HCT116 (cell line): ENCODE results near the gene PGD. TPM values are rescaled to one million over a fixed set of nuclear protein-coding genes. Genes with fewer than 3 reads are reported as not detected.

Experiments
- ATAC-seq: fragments of 200-7000 bp; cut with Tn5 transposase; 2 replicates; pipeline ENCODE4 v1.9.1; 2020; ENCODE audit warnings: mild to moderate bottlenecking, moderate library complexity
- BruUV-seq: library from RNA; stranded (reverse); fragments of 400-500 nt; replicated peaks from 2 replicates; lab custom pipeline; 2021; lab: Mats Ljungman, UMichigan
- CTCF ChIA-PET: fragments of 300-600 bp; sonication (Branson Sonifier 250); formaldehyde crosslinking; loops from one replicate; lab custom pipeline; 2021; ENCODE audit warnings: antibody characterized with exemption; lab: Charles Lee
- POLR2A ChIA-PET: fragments of 300-600, 350-600 bp; sonication (Branson Sonifier 250); formaldehyde crosslinking; loops from one replicate; lab custom pipeline; 2021; ENCODE audit warnings: antibody characterized with exemption; lab: Charles Lee
- RAD21 ChIA-PET, 2 experiments: fragments of 300-600 bp; sonication (Branson Sonifier 250); formaldehyde crosslinking; loops; one replicate each; lab custom pipeline; 2023; ENCODE audit warnings: low total read pairs in 2 of 2; ENCODE audit not compliant: uncharacterized antibody in 2 of 2, unreplicated experiment in 2 of 2, low non-redundant PET in 1 of 2; lab: Charles Lee
- DNase-seq: peaks from one replicate; pipeline ENCODE4 v3.0.0-alpha.2; 2010; ENCODE audit warnings: low read depth, low spot score
- H2AFZ ChIP-seq: fragments of 200-600 bp; shearing (Covaris generic), sonication (generic); 2 replicates; pipeline ENCODE4 v1.6.1; 2017; ENCODE audit warnings: low read depth, mixed run types, mixed read lengths, antibody characterized with exemption, low read length; ENCODE audit not compliant: poor library complexity, severe bottlenecking
- H3K27ac ChIP-seq: 2 replicates; pipeline ENCODE4 v1.5.1; 2012; ENCODE audit warnings: low read depth, low read length
- H3K27me3 ChIP-seq: fragments of 200-600 bp; sonication (generic); 2 replicates; pipeline ENCODE4 v1.6.1; 2016; ENCODE audit warnings: mixed run types, low read length, mixed read lengths; ENCODE audit not compliant: insufficient read depth
- H3K36me3 ChIP-seq, 2 experiments: fragments of 200-500 bp in 1 of 2; fragments of 200-600 bp in 1 of 2; sonication (Bioruptor generic) in 1 of 2; sonication (generic) in 1 of 2; 2 replicates each; pipeline versions ENCODE4 v1.5.1 to v1.6.1; 2014 to 2016; ENCODE audit warnings: low read length in 2 of 2, inconsistent platforms in 1 of 2, mixed read lengths in 1 of 2, mixed run types in 1 of 2; ENCODE audit not compliant: insufficient read depth in 2 of 2, control insufficient read depth in 1 of 2
- H3K4me1 ChIP-seq, 2 experiments: fragments of 200-600 bp in 1 of 2; sonication (generic) in 1 of 2; 2 replicates each; pipeline versions ENCODE4 v1.5.1 to v1.6.1; 2012 to 2017; ENCODE audit warnings: low read length in 2 of 2, inconsistent platforms in 1 of 2, mild to moderate bottlenecking in 1 of 2, mixed read lengths in 1 of 2, mixed run types in 1 of 2, moderate library complexity in 1 of 2; ENCODE audit not compliant: insufficient read depth in 2 of 2, control insufficient read depth in 1 of 2
- H3K4me2 ChIP-seq: fragments of 200-600 bp; sonication (generic); 2 replicates; pipeline ENCODE4 v1.6.1; 2017; ENCODE audit warnings: mixed run types, low read length, mixed read lengths
- H3K4me3 ChIP-seq, 2 experiments: fragments of 200-600 bp in 1 of 2; sonication (generic) in 1 of 2; replicated peaks in 1 of 2; 2 replicates each; pipeline ENCODE4 v1.5.1; 2011 to 2016; ENCODE audit warnings: low read length in 2 of 2, control low read depth in 1 of 2, low read depth in 1 of 2, mild to moderate bottlenecking in 1 of 2, mixed read lengths in 1 of 2, mixed run types in 1 of 2
- H3K79me2 ChIP-seq: fragments of 200-600 bp; sonication (generic); 2 replicates; pipeline ENCODE4 v1.6.1; 2017; ENCODE audit warnings: mild to moderate bottlenecking, mixed run types, low read length, moderate library complexity, mixed read lengths; ENCODE audit not compliant: insufficient read depth
- H3K9ac ChIP-seq: fragments of 200-600 bp; sonication (generic); 2 replicates; pipeline ENCODE4 v1.6.1; 2016; ENCODE audit warnings: low read length, mixed read lengths
- H3K9me2 ChIP-seq: fragments of 200-600 bp; sonication (generic), shearing (Covaris generic); 2 replicates; pipeline ENCODE4 v1.6.1; 2017; ENCODE audit warnings: mixed run types, mild to moderate bottlenecking, moderate library complexity; ENCODE audit not compliant: insufficient read depth
- H3K9me3 ChIP-seq, 2 experiments: fragments of 200-500 bp in 1 of 2; fragments of 200-600 bp in 1 of 2; sonication (Bioruptor generic) in 1 of 2; sonication (generic) in 1 of 2; 2 replicates each; pipeline ENCODE4 v1.6.1; 2014 to 2017; ENCODE audit warnings: low read length in 2 of 2, mixed read lengths in 2 of 2, inconsistent platforms in 1 of 2, low read depth in 1 of 2, mild to moderate bottlenecking in 1 of 2, mixed run types in 1 of 2, moderate library complexity in 1 of 2; ENCODE audit not compliant: control insufficient read depth in 1 of 2, insufficient read depth in 1 of 2
- H4K20me1 ChIP-seq: fragments of 200-600 bp; sonication (generic), shearing (Covaris generic); 2 replicates; pipeline ENCODE4 v1.6.1; 2017; ENCODE audit warnings: mixed run types, mild to moderate bottlenecking, moderate library complexity; ENCODE audit not compliant: insufficient read depth
- CBX3 ChIP-seq: IDR thresholded peaks from 2 replicates; pipeline ENCODE4 v1.6.1; 2012; ENCODE audit warnings: low read depth
- CEBPB ChIP-seq: IDR thresholded peaks from 2 replicates; pipeline ENCODE4 v1.6.1; 2012; ENCODE audit warnings: low read depth
- ELF1 ChIP-seq: IDR thresholded peaks from 2 replicates; pipeline ENCODE4 v1.6.1; 2012; ENCODE audit warnings: low read depth, borderline replicate concordance
- EZH2phosphoT487 ChIP-seq: fragments of 200-600 bp; IDR thresholded peaks from 2 replicates; pipeline ENCODE4 v1.6.1; 2018; ENCODE audit warnings: antibody characterized with exemption, borderline replicate concordance
- FOSL1 ChIP-seq: IDR thresholded peaks from 2 replicates; pipeline ENCODE4 v1.6.1; 2012; ENCODE audit warnings: low read depth
- JUND ChIP-seq: IDR thresholded peaks from 2 replicates; pipeline ENCODE4 v1.6.1; 2012
- POLR2A ChIP-seq: IDR thresholded peaks from 2 replicates; pipeline ENCODE4 v1.7.0; 2011; ENCODE audit warnings: borderline replicate concordance; ENCODE audit not compliant: insufficient read depth, insufficient read length; ENCODE audit errors: extremely low read depth
- REST ChIP-seq: IDR thresholded peaks from 2 replicates; pipeline ENCODE4 v1.6.1; 2012; ENCODE audit warnings: low read depth
- SRF ChIP-seq: IDR thresholded peaks from 2 replicates; pipeline ENCODE4 v1.6.1; 2012; ENCODE audit warnings: low read depth
- TCF7L2 ChIP-seq: IDR thresholded peaks from 2 replicates; pipeline ENCODE4 v1.7.0; 2011; ENCODE audit warnings: borderline replicate concordance, inconsistent platforms; ENCODE audit not compliant: insufficient read depth, insufficient read length; ENCODE audit errors: extremely low read depth
- YY1 ChIP-seq: IDR thresholded peaks from 2 replicates; pipeline ENCODE4 v1.6.1; 2011; ENCODE audit warnings: low read length, low read depth, moderate library complexity, mild to moderate bottlenecking; ENCODE audit not compliant: insufficient replicate concordance; ENCODE audit errors: extremely low read depth
- ZBTB33 ChIP-seq: IDR thresholded peaks from 2 replicates; pipeline ENCODE4 v1.6.1; 2011; ENCODE audit warnings: mild to moderate bottlenecking, low read length, moderate library complexity; ENCODE audit not compliant: insufficient replicate concordance; ENCODE audit errors: extremely low read depth
- ZFX ChIP-seq: fragments of 450-650 bp; IDR thresholded peaks from 2 replicates; pipeline ENCODE4 v1.6.1; 2017
- ZNF274 ChIP-seq: fragments of 200-500 bp; sonication (Bioruptor generic); IDR thresholded peaks from 2 replicates; pipeline ENCODE4 v1.6.1; 2014; ENCODE audit warnings: mild to moderate bottlenecking, low read depth, low read length, inconsistent platforms
- intact Hi-C: fragments of 100-400 bp; cut with micrococcal nuclease; formaldehyde crosslinking; loops from 2 replicates; pipeline ENCODE4 v1.10.0; 2022
- total RNA-seq: library from RNA; stranded (reverse); gene quantifications from one replicate; pipeline ENCODE4 v1.2.1, GENCODE V29; 2021; ENCODE audit not compliant: unreplicated experiment

The PGD gene
- total RNA-seq, 1 experiment from 2014 or later = 144 TPM

GRCh38 chr1:10449751-10450150, 50.9 kb downstream of the PGD start, which contains the start of gene CORT:
Gene CORT (plus strand): TSS chr1:10450031. CDS start chr1:10450224, 193 bp downstream.
- H3K79me2 ChIP-seq = no peaks in the 10 kb centered on the region
- no peaks in the 10 kb centered on the region for H3K36me3 ChIP-seq
- no peak for ATAC-seq
- no peaks in the 10 kb centered on the region for H4K20me1 ChIP-seq
- CTCF ChIA-PET = no interaction called here
- H3K4me1 ChIP-seq = no peaks in the 10 kb centered on the region
- no peaks in the 10 kb centered on the region for H3K9me2 ChIP-seq
- RAD21 ChIA-PET = no interaction called here
- H3K9ac ChIP-seq = no peak within 1 kb of the TSS
- POLR2A ChIA-PET = no interaction called here
- no TSS peak for BruUV-seq
- no peaks in the 10 kb centered on the region for H3K27me3 ChIP-seq
- no peak within 1 kb of the TSS for H3K4me2 ChIP-seq
- no peak within 1 kb of the TSS for H3K4me3 ChIP-seq
- no peak for DNase-seq
- no peak within 1 kb of the TSS for H3K27ac ChIP-seq
- peaks cover 0 to 3% of the 10 kb centered on the region in 2 experiments; a peak in 1 of 4 replicates for H3K9me3 ChIP-seq
- no peak for TF ChIP-seq FOSL1
- TF ChIP-seq POLR2A = no peak
- no peak for TF ChIP-seq REST
- no peak for TF ChIP-seq SRF
- no peak for TF ChIP-seq ELF1
- intact Hi-C loops = no loop called here
- no peak within 1 kb of the TSS for H2AFZ ChIP-seq

GRCh38 chr1:10450156-10450814, 51.4 kb downstream of the PGD start:
- BruUV-seq = no TSS peak
- RAD21 ChIA-PET = no interaction called here
- H3K36me3 ChIP-seq = no peaks in the 10 kb centered on the region
- TF ChIP-seq ZBTB33 = no peak
- no peak for TF ChIP-seq ELF1
- TF ChIP-seq JUND = no peak
- no peak for TF ChIP-seq FOSL1
- TF ChIP-seq EZH2phosphoT487 = no peak
- no peak for TF ChIP-seq YY1
- no peak for TF ChIP-seq CEBPB
- TF ChIP-seq ZNF274 = no peak
- no peak for TF ChIP-seq TCF7L2
- no peak for TF ChIP-seq SRF
- TF ChIP-seq ZFX = no peak
- no peak for TF ChIP-seq CBX3
- TF ChIP-seq POLR2A = no peak

More at GRCh38 chr1:10450156-10450814, 51.4 kb downstream of the PGD start:
- H3K9me3 ChIP-seq = peaks cover 0 to 4% of the 10 kb centered on the region in 2 experiments; a peak in 1 of 4 replicates
- POLR2A ChIA-PET = no interaction called here
- no peaks in the 10 kb centered on the region for H3K27me3 ChIP-seq
- no peaks in the 10 kb centered on the region for H3K79me2 ChIP-seq
- intact Hi-C loops = no loop called here
- H3K4me3 ChIP-seq = no peak overlapping the region
- H3K9ac ChIP-seq = no peak overlapping the region
- DNase-seq (no peak), ATAC-seq (no peak)
- CTCF ChIA-PET = no interaction called here
- H4K20me1 ChIP-seq = no peaks in the 10 kb centered on the region
- no peak overlapping the region for H2AFZ ChIP-seq
- H3K9me2 ChIP-seq = no peaks in the 10 kb centered on the region
- no peaks in the 10 kb centered on the region for H3K4me1 ChIP-seq
- no peak overlapping the region for H3K4me2 ChIP-seq
- H3K27ac ChIP-seq = no peak overlapping the region
